Endothelial cell of umbilical vein (primary cell): ENCODE results near the gene CACNA1B.

Experiments used
- CTCF ChIP-seq, 2 donors: IDR thresholded peaks; 1 replicate in 1 of 2; 2 replicates in 1 of 2; pipeline ENCODE4 v1.5.1; 2011; ENCODE audit warnings: low read length in 2 of 2, mild to moderate bottlenecking in 2 of 2, moderate library complexity in 2 of 2, control low read depth in 1 of 2, inconsistent platforms in 1 of 2, low read depth in 1 of 2; ENCODE audit not compliant: insufficient read depth in 1 of 2; ENCODE audit errors: extremely low read depth in 1 of 2
- EZH2 ChIP-seq: IDR thresholded peaks from 2 replicates; pipeline ENCODE4 v1.6.1; 2012; ENCODE audit warnings: borderline replicate concordance, low read depth, mild to moderate bottlenecking, moderate library complexity, low read length, inconsistent platforms; ENCODE audit not compliant: severe bottlenecking
- FOS ChIP-seq: IDR thresholded peaks from 2 replicates; pipeline ENCODE4 v1.6.1; 2011; ENCODE audit warnings: mild to moderate bottlenecking, low read length, moderate library complexity, borderline replicate concordance; ENCODE audit not compliant: insufficient read depth
- POLR2AphosphoS5 ChIP-seq: IDR thresholded peaks from 2 replicates; pipeline ENCODE4 v1.6.1; 2012; ENCODE audit warnings: low read depth, mild to moderate bottlenecking, control low read depth, low read length, moderate library complexity; ENCODE audit not compliant: insufficient read depth

GRCh38 chr9:137989999-137990715 lies 112.6 kb downstream of the CACNA1B start:
- TF ChIP-seq FOS, result no peak
- TF ChIP-seq CTCF (IDR thresholded peaks at IDR 0.05; ENCODE audit: extremely low read depth in 1 of 2, insufficient read depth in 1 of 2, low read depth in 1 of 2, low read length in 2 of 2), result no peak
- TF ChIP-seq EZH2, result no peak
- TF ChIP-seq POLR2AphosphoS5, result no peak
